ENCODE measurements around the gene SEMG2. TPM values are rescaled to one million over a fixed set of nuclear protein-coding genes. Genes with fewer than 3 reads are reported as not detected.
A peak's percentile ranks its signal among the peaks of the same experiment; 100 is the strongest.

Gene SEMG2
- total and polyA plus RNA-seq, 2 donors from 2014 or later, result 0.16 to 0.80 TPM

GRCh38 chr20:45218124-45218523 lies 3.0 kb upstream of the SEMG2 start:
- intact Hi-C loops (cut with DNase I), result no loop called here
- H3K4me3 ChIP-seq (ENCODE audit: low read length in 3 of 3), result no peak overlapping the region
- H3K9me3 ChIP-seq (ENCODE audit: control insufficient read depth in 2 of 3, insufficient read depth in 1 of 3, low read length in 3 of 3), result no peaks in the 10 kb centered on the region
- H3K36me3 ChIP-seq (ENCODE audit: control insufficient read depth in 2 of 3, insufficient read depth in 3 of 3, low read length in 3 of 3), result no peaks in the 10 kb centered on the region
- no peak for TF ChIP-seq CTCF (IDR thresholded peaks at IDR 0.05; ENCODE audit: borderline replicate concordance, extremely low read depth, insufficient read depth)
- H3K27ac ChIP-seq (ENCODE audit: low read depth in 2 of 2, low read length in 2 of 2), result no peak overlapping the region
- DNase-seq (no peak), FAIRE-seq (no peak)
- H3K4me1 ChIP-seq (ENCODE audit: control insufficient read depth in 2 of 3, insufficient read depth in 2 of 3, low read depth in 1 of 3, low read length in 3 of 3), result no peaks in the 10 kb centered on the region
- no peaks in the 10 kb centered on the region for H3K27me3 ChIP-seq (ENCODE audit: control insufficient read depth, insufficient read depth, low read length)
- H3K9ac ChIP-seq (ENCODE audit: low read length in 3 of 3), result no peak overlapping the region

GRCh38 chr20:45218636-45219035 lies 2.5 kb upstream of the SEMG2 start:
- Histone ChIP-seq H3K4me3 (ENCODE audit: low read length in 3 of 3) (no peak overlapping the region), H3K9me3 (ENCODE audit: control insufficient read depth in 2 of 3, insufficient read depth in 1 of 3, low read length in 3 of 3) (no peaks in the 10 kb centered on the region), H3K4me1 (ENCODE audit: control insufficient read depth in 2 of 3, insufficient read depth in 2 of 3, low read depth in 1 of 3, low read length in 3 of 3) (no peaks in the 10 kb centered on the region), H3K27me3 (ENCODE audit: control insufficient read depth, insufficient read depth, low read length) (no peaks in the 10 kb centered on the region), H3K27ac (ENCODE audit: low read depth in 2 of 2, low read length in 2 of 2) (no peak overlapping the region), H3K9ac (ENCODE audit: low read length in 3 of 3) (no peak overlapping the region), H3K36me3 (ENCODE audit: control insufficient read depth in 2 of 3, insufficient read depth in 3 of 3, low read length in 3 of 3) (no peaks in the 10 kb centered on the region)
- DNase-seq (peak in 1 of 5 donors; percentile 54), FAIRE-seq (no peak)
- intact Hi-C loops (cut with DNase I), result no loop called here
- TF ChIP-seq CTCF (IDR thresholded peaks at IDR 0.05; ENCODE audit: borderline replicate concordance, extremely low read depth, insufficient read depth), result no peak

- DNase-seq (no peak), FAIRE-seq (no peak)
- no peaks in the 10 kb centered on the region for H3K4me1 ChIP-seq (ENCODE audit: control insufficient read depth in 2 of 3, insufficient read depth in 2 of 3, low read depth in 1 of 3, low read length in 3 of 3)
- H3K9me3 ChIP-seq (ENCODE audit: control insufficient read depth in 2 of 3, insufficient read depth in 1 of 3, low read length in 3 of 3), result no peaks in the 10 kb centered on the region
- H3K4me3 ChIP-seq (ENCODE audit: low read length in 3 of 3), result no peak overlapping the region
- H3K9ac ChIP-seq (ENCODE audit: low read length in 3 of 3), result no peak overlapping the region
- no peaks in the 10 kb centered on the region for H3K27me3 ChIP-seq (ENCODE audit: control insufficient read depth, insufficient read depth, low read length)
- TF ChIP-seq CTCF (IDR thresholded peaks at IDR 0.05; ENCODE audit: borderline replicate concordance, extremely low read depth, insufficient read depth), result no peak
- H3K36me3 ChIP-seq (ENCODE audit: control insufficient read depth in 2 of 3, insufficient read depth in 3 of 3, low read length in 3 of 3), result no peaks in the 10 kb centered on the region
- H3K27ac ChIP-seq (ENCODE audit: low read depth in 2 of 2, low read length in 2 of 2), result no peak overlapping the region
- intact Hi-C loops (cut with DNase I), result no loop called here
Measured at GRCh38 chr20:45223136-45223535, 2.0 kb downstream of the SEMG2 start.

- FAIRE-seq, result no peak
- no peak overlapping the region for H3K4me3 ChIP-seq (ENCODE audit: low read length in 3 of 3)
- H3K27ac ChIP-seq (ENCODE audit: low read depth in 2 of 2, low read length in 2 of 2), result no peak overlapping the region
- no peak overlapping the region for H3K9ac ChIP-seq (ENCODE audit: low read length in 3 of 3)
- DNase-seq, result no peak
- no peak for TF ChIP-seq CTCF (IDR thresholded peaks at IDR 0.05; ENCODE audit: borderline replicate concordance, extremely low read depth, insufficient read depth)
- H3K9me3 ChIP-seq (ENCODE audit: control insufficient read depth in 2 of 3, insufficient read depth in 1 of 3, low read length in 3 of 3), result no peaks in the 10 kb centered on the region
- no peaks in the 10 kb centered on the region for H3K27me3 ChIP-seq (ENCODE audit: control insufficient read depth, insufficient read depth, low read length)
- no peaks in the 10 kb centered on the region for H3K36me3 ChIP-seq (ENCODE audit: control insufficient read depth in 2 of 3, insufficient read depth in 3 of 3, low read length in 3 of 3)
- no peaks in the 10 kb centered on the region for H3K4me1 ChIP-seq (ENCODE audit: control insufficient read depth in 2 of 3, insufficient read depth in 2 of 3, low read depth in 1 of 3, low read length in 3 of 3)
- intact Hi-C loops (cut with DNase I), result no loop called here
Measured at GRCh38 chr20:45226287-45226686, 5.1 kb downstream of the SEMG2 start.
